ENCODE measurements around the gene NT5DC2.

DNA sequence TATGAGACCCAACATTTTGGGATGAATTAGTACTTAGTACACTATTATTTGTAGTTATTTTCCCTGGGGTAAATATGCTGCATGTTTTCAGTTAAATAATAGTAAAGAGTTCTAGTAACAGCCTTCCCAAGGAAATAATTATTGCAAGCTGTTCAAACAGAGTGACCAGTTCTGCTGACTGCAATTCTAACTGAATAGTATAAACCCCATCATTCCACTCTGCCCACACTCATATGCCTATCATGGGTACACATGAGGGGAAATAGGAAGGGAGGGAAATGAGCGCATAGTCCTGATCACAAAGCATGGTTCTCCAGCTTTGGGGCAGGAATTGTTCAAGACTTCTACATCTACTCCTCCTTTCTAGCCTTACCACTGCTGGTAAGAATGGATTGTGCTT is 21.4 kb upstream of the NT5DC2 start:
- TF ChIP-seq CTCF (conservative IDR thresholded peaks at IDR 0.05 in 1 of 2, IDR thresholded peaks at IDR 0.05 in 1 of 2; ENCODE audit: low read depth in 1 of 2, low read length in 2 of 2) (no peak), EZH2 (IDR thresholded peaks at IDR 0.05; ENCODE audit: low read length, missing control alignments) (no peak)

All from fibroblast of lung (primary cell).